Measurements from ENCODE around the gene C3. TPM values are rescaled to one million over a fixed set of nuclear protein-coding genes. Genes with fewer than 3 reads are reported as not detected.
"Not testable (repeated sequence)": the region's sequence is repeated elsewhere in the genome, so short reads cannot be mapped to it uniquely, and the experiment has no call there.

C3 gene
- total RNA-seq, 1 experiment from 2014 or later = 872 TPM

DNA sequence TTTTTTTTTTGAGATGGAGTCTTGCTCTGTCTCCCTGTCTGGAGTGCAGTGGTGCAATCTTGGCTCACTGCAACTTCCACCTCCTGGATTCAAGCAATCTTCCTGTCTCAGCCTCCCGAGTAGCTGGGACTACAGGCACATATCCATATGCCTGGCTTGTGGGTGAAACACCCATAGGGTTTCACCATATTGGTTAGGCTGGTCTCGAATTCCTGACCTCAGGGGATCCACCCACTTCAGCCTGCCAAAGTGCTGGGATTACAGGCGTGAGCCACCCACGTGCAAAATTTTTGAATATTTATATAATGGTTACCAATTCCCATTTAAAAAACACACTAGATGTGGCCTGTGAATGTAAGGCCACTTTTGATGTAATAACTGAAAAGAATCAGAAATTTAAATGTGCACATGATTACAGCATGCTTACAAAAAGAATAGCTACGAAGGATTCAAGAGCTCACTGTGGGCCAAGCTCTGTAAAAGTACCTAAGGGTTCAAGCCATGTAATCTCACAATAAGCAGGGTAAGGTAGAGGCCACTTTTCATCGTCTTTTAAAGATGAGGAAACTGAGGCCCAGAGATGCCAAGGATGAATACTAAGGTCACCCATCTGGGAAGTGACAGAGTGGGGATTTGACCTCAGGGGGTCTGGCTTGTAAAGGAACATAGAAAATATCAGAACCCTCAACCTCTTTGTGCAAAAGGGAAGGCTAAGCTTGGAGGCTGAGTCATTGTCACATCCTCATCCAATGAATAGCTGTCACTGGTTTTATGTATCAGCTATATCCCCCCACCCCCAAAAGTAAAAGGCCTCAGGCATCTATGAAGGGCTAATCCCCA lies 68.3 kb downstream of the C3 start:
- CTCF ChIA-PET = interaction anchor here (0.6 to 2.0 kb wide), 5 partner anchors 13 to 267 kb away, joined by 3 to 8 read pairs (median 3); no protein-coding TSS in a partner anchor
- DNase-seq (ENCODE audit: unreplicated experiment) = no peak
- H3K4me3 Mint-ChIP-seq (ENCODE audit: unreplicated experiment) = no peak overlapping the region
- intact Hi-C loops (cut with micrococcal nuclease) = no loop called here
- BruUV-seq (replicated peaks) = no TSS peak
- POLR2A ChIA-PET = interaction anchor here (0.7 kb wide), 1 partner anchor 114 kb away, joined by 3 read pairs; no protein-coding TSS in a partner anchor
- no peaks in the 10 kb centered on the region for H3K4me1 Mint-ChIP-seq (ENCODE audit: insufficient read depth, unreplicated experiment)
- no peaks in the 10 kb centered on the region for H3K9me3 Mint-ChIP-seq (ENCODE audit: unreplicated experiment)
- TF ChIP-seq, protein P1, sequence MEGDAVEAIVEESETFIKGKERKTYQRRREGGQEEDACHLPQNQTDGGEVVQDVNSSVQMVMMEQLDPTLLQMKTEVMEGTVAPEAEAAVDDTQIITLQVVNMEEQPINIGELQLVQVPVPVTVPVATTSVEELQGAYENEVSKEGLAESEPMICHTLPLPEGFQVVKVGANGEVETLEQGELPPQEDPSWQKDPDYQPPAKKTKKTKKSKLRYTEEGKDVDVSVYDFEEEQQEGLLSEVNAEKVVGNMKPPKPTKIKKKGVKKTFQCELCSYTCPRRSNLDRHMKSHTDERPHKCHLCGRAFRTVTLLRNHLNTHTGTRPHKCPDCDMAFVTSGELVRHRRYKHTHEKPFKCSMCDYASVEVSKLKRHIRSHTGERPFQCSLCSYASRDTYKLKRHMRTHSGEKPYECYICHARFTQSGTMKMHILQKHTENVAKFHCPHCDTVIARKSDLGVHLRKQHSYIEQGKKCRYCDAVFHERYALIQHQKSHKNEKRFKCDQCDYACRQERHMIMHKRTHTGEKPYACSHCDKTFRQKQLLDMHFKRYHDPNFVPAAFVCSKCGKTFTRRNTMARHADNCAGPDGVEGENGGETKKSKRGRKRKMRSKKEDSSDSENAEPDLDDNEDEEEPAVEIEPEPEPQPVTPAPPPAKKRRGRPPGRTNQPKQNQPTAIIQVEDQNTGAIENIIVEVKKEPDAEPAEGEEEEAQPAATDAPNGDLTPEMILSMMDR (IDR thresholded peaks at IDR 0.05; ENCODE audit: unreplicated experiment) = no peak
- no peaks in the 10 kb centered on the region for H3K36me3 Mint-ChIP-seq (ENCODE audit: insufficient read depth, unreplicated experiment)
- H3K27ac Mint-ChIP-seq (ENCODE audit: low read depth, unreplicated experiment) = no peak overlapping the region
- peaks cover 25% of the 10 kb centered on the region for H3K27me3 Mint-ChIP-seq (ENCODE audit: insufficient read depth, unreplicated experiment)

DNA sequence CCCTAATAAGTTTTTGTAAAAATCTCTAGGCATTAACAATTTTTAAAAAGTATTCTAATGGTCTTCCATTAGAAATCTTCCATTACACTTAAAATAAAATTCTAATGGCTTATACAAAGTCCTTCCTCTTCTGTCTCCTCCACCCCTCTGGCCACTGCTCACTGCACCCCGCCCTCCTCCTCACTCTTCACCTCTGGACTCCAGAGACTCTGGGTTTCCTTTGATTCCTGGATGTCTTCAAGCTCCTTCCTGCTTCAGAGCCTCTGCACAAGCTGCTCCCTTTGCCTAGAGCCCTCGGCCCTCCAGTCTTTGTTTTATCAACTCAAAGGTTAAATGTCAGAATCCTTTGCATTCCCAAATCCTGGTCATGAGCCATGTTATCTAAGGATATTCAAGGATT lies 71.3 kb downstream of the C3 start:
- BruUV-seq (replicated peaks) = no TSS peak
- TF ChIP-seq, protein P1 (IDR thresholded peaks at IDR 0.05; ENCODE audit: unreplicated experiment) = no peak
- intact Hi-C loops (cut with micrococcal nuclease) = no loop called here
- ChIA-PET CTCF (interaction anchor here (0.7 to 1.0 kb wide), 3 partner anchors 10 to 89 kb away, joined by 3 to 4 read pairs (median 3); no protein-coding TSS in a partner anchor), POLR2A (no interaction called here)
- no peaks in the 10 kb centered on the region for H3K9me3 Mint-ChIP-seq (ENCODE audit: unreplicated experiment)
- no peaks in the 10 kb centered on the region for H3K4me1 Mint-ChIP-seq (ENCODE audit: insufficient read depth, unreplicated experiment)
- DNase-seq (ENCODE audit: unreplicated experiment) = no peak
- no peaks in the 10 kb centered on the region for H3K36me3 Mint-ChIP-seq (ENCODE audit: insufficient read depth, unreplicated experiment)
- H3K4me3 Mint-ChIP-seq (ENCODE audit: unreplicated experiment) = no peak overlapping the region
- H3K27me3 Mint-ChIP-seq (ENCODE audit: insufficient read depth, unreplicated experiment) = peaks cover 48% of the 10 kb centered on the region
- H3K27ac Mint-ChIP-seq (ENCODE audit: low read depth, unreplicated experiment) = no peak overlapping the region

DNA sequence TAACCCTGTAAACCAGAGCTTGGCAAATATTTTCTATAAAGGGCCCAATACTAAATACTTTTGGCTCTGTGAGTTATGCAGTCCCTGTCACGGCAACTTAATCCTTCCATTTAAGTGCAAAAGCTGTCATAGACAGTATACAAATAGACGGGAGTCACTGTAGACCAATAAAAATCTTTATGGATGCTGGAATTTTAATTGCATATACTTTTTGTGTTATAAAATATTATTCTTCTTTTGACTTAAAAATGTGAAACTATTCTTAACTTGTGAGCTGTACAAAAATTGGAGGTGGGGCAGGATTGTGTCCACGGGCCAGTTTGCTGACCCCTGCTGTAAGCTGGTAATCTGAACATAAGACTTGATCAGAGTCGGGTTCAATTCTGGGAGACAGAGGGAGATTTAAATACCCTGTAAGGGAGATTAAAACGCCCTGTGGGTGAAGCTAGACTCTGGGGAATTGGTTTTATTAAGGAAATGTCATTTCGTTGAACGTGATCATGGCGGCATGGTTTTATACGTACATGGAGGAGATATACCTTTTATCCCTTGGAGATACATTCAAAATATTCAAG lies 72.2 kb downstream of the C3 start:
- POLR2A ChIA-PET = no interaction called here
- CTCF ChIA-PET = interaction anchor here (0.6 to 1.1 kb wide), 3 partner anchors 10 to 216 kb away, joined by 3 read pairs; no protein-coding TSS in a partner anchor
- no peaks in the 10 kb centered on the region for H3K9me3 Mint-ChIP-seq (ENCODE audit: unreplicated experiment)
- no peak overlapping the region for H3K27ac Mint-ChIP-seq (ENCODE audit: low read depth, unreplicated experiment)
- H3K36me3 Mint-ChIP-seq (ENCODE audit: insufficient read depth, unreplicated experiment) = no peaks in the 10 kb centered on the region
- DNase-seq (ENCODE audit: unreplicated experiment) = no peak
- BruUV-seq (replicated peaks) = no TSS peak
- TF ChIP-seq, protein P1 (IDR thresholded peaks at IDR 0.05; ENCODE audit: unreplicated experiment) = no peak
- H3K27me3 Mint-ChIP-seq (ENCODE audit: insufficient read depth, unreplicated experiment) = peaks cover 48% of the 10 kb centered on the region
- H3K4me3 Mint-ChIP-seq (ENCODE audit: unreplicated experiment) = no peak overlapping the region
- intact Hi-C loops (cut with micrococcal nuclease) = no loop called here
- H3K4me1 Mint-ChIP-seq (ENCODE audit: insufficient read depth, unreplicated experiment) = no peaks in the 10 kb centered on the region

DNA sequence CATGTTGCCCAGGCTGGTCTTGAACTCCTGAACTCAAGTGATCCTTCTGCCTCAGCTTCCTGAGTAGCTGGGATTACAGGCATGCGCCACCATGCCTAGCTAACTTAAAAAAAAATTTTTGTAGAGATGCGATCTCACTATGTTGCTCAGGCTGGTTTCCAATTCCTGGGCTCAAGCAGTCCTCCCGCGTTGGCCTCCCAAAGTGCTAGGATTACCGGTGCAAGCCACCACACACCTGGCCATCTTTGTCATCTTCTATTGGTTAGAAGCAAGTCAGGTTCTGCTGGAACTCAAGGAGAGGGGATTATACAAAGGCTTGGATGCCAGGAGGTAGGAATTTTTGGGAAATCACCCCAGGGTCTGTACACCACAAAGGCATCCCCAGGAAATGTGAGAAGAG lies 75.7 kb downstream of the C3 start:
- Mint-ChIP-seq H3K36me3 (ENCODE audit: insufficient read depth, unreplicated experiment) (no peaks in the 10 kb centered on the region), H3K27me3 (ENCODE audit: insufficient read depth, unreplicated experiment) (peaks cover 48% of the 10 kb centered on the region), H3K9me3 (ENCODE audit: unreplicated experiment) (no peaks in the 10 kb centered on the region), H3K4me3 (ENCODE audit: unreplicated experiment) (no peak overlapping the region), H3K27ac (ENCODE audit: low read depth, unreplicated experiment) (no peak overlapping the region), H3K4me1 (ENCODE audit: insufficient read depth, unreplicated experiment) (no peaks in the 10 kb centered on the region)
- BruUV-seq (replicated peaks) = no TSS peak
- intact Hi-C loops (cut with micrococcal nuclease) = no loop called here
- ChIA-PET CTCF (interaction anchor here (0.7 to 1.9 kb wide), 2 partner anchors 11 to 219 kb away, joined by 3 to 8 read pairs; no protein-coding TSS in a partner anchor), POLR2A (no interaction called here)
- no peak for DNase-seq (ENCODE audit: unreplicated experiment)
- TF ChIP-seq, protein P1 (IDR thresholded peaks at IDR 0.05; ENCODE audit: unreplicated experiment) = no peak

DNA sequence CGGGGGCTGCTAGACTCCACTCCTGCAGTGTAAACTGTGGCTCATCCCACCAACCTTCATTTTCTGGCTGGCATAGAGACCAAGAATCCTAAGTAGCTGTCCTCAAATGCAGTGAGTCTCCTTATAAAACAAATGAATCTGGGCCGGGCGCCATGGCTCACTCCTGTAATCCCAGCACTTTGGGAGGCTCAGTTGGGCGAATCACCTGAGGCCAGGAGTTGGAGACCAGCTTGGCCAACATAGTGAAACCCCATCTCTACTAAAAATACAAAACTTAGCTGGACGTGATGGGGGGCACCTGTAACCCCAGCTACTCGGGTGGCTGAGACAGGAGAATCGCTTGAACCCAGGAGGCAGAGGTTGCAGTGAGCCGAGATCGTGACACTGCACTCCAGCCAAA lies 80.1 kb downstream of the C3 start:
- intact Hi-C loops (cut with micrococcal nuclease); H3K4me3 Mint-ChIP-seq (ENCODE audit: unreplicated experiment); H3K36me3 Mint-ChIP-seq (ENCODE audit: insufficient read depth, unreplicated experiment); DNase-seq (ENCODE audit: unreplicated experiment); POLR2A ChIA-PET; CTCF ChIA-PET; H3K27ac Mint-ChIP-seq (ENCODE audit: low read depth, unreplicated experiment); H3K4me1 Mint-ChIP-seq (ENCODE audit: insufficient read depth, unreplicated experiment); H3K27me3 Mint-ChIP-seq (ENCODE audit: insufficient read depth, unreplicated experiment); BruUV-seq (replicated peaks); H3K9me3 Mint-ChIP-seq (ENCODE audit: unreplicated experiment): not testable (repeated sequence)
